VCaP (cell line): ENCODE measurements around the gene KDM2B.

ENCODE experiments used
- H3K27ac ChIP-seq: fragments of 450-650 bp; 2 replicates; pipeline ENCODE4 v1.5.1; 2017
- TF ChIP-seq, protein P1 (sequence below): fragments of 450-650 bp; conservative IDR thresholded peaks from 2 replicates; pipeline ENCODE4 v1.5.1; 2017; ENCODE audit warnings: mild to moderate bottlenecking, moderate library complexity

The KDM2B gene

GRCh38 chr12:121582583-121583333 is 1.9 kb upstream of the KDM2B start:
- H3K27ac ChIP-seq, result no peak overlapping the region
- TF ChIP-seq, protein P1, sequence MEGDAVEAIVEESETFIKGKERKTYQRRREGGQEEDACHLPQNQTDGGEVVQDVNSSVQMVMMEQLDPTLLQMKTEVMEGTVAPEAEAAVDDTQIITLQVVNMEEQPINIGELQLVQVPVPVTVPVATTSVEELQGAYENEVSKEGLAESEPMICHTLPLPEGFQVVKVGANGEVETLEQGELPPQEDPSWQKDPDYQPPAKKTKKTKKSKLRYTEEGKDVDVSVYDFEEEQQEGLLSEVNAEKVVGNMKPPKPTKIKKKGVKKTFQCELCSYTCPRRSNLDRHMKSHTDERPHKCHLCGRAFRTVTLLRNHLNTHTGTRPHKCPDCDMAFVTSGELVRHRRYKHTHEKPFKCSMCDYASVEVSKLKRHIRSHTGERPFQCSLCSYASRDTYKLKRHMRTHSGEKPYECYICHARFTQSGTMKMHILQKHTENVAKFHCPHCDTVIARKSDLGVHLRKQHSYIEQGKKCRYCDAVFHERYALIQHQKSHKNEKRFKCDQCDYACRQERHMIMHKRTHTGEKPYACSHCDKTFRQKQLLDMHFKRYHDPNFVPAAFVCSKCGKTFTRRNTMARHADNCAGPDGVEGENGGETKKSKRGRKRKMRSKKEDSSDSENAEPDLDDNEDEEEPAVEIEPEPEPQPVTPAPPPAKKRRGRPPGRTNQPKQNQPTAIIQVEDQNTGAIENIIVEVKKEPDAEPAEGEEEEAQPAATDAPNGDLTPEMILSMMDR, result no peak

GRCh38 chr12:121581686-121582429 is 1.0 kb upstream of the KDM2B start:
- peak overlapping the region; percentile 83 for H3K27ac ChIP-seq
- TF ChIP-seq, protein P1, result no peak

- TF ChIP-seq, protein P1, result no peak
- H3K27ac ChIP-seq, result peak overlapping the region; percentile 83
These were observed 598 bp downstream of the KDM2B start for GRCh38 chr12:121579981-121580868.

- TF ChIP-seq, protein P1, result peak; percentile 12; the same call in 1 of the 2 replicates
- peak overlapping the region; percentile 83; the same call in 1 of the 2 replicates for H3K27ac ChIP-seq
These were observed 1.5 kb downstream of the KDM2B start for GRCh38 chr12:121579190-121579791.

DNA sequence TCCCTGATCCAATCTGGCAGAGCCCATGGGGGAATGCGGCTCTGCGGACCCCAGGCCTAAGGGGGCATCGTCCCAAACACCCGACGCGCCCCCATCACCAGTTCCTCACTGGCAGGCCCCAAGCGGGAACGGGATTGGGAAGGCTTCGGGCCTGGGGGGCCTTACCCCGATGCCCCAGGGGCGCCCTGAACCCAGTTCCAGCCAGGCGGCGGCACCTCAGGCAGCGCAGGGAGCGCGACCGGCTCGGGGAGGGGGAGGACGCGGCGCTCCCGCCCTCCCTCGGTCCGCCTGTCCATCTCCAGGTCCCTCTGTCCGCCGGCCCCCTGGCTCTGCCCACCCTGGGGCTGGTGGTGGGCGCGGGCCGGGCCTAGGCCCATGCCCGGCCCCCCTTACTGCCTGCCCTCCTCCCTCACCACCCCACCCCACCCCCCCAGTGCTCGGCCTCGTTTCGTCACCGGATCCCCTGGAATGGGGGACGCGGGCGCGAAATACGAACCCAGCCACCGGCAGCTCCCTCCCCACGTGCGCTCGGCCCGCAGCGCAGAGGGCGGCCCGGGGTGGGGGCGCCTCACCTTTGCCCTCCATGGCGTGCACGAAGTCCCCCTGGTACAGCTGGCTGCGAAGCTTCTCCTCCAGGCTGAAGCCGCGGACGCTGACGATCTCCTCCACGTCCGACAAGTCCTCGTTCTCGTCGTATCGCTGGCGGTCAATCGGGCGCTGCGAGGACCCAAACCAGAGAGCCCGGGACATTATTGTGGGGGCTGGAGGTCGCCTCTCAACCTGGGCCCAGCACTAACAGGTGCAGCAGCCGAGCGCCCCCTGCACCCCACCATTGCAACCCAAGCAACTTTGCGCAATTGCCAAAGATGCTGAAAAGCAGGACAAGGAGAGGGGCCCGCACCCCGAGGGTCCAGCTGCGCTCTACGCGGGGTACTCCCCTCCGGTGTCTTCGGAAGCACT is 2.3 kb downstream of the KDM2B start:
- peak overlapping the region; percentile 83; the same call in 1 of the 2 replicates for H3K27ac ChIP-seq
- TF ChIP-seq, protein P1, result no peak

- H3K27ac ChIP-seq, result no peak overlapping the region
- TF ChIP-seq, protein P1, result no peak
These were observed 3.2 kb downstream of the KDM2B start for GRCh38 chr12:121577443-121578180.
